ENCODE data around the gene LHX5. TPM values are rescaled to one million over a fixed set of nuclear protein-coding genes. Genes with fewer than 3 reads are reported as not detected.

Gene LHX5
- total RNA-seq, 4 donors from 2014 or later, result not detected

GRCh38 chr12:113477171-113477841, 5.6 kb upstream of the LHX5 start:
- TF ChIP-seq CTCF (IDR thresholded peaks at IDR 0.05), result no peak
- TF ChIP-seq POLR2A (IDR thresholded peaks at IDR 0.05), result no peak
- H3K36me3 ChIP-seq, result no peaks in the 10 kb centered on the region
- H3K4me1 ChIP-seq, result no peaks in the 10 kb centered on the region
- peaks cover 0 to 43% of the 10 kb centered on the region in 2 donors for H3K27me3 ChIP-seq
- DNase-seq, result no peak
- no peak overlapping the region for H3K4me3 ChIP-seq
- no peak overlapping the region for H3K27ac ChIP-seq
- peaks cover 0 to 7% (median 0%) of the 10 kb centered on the region in 4 donors for H3K9me3 ChIP-seq

DNA sequence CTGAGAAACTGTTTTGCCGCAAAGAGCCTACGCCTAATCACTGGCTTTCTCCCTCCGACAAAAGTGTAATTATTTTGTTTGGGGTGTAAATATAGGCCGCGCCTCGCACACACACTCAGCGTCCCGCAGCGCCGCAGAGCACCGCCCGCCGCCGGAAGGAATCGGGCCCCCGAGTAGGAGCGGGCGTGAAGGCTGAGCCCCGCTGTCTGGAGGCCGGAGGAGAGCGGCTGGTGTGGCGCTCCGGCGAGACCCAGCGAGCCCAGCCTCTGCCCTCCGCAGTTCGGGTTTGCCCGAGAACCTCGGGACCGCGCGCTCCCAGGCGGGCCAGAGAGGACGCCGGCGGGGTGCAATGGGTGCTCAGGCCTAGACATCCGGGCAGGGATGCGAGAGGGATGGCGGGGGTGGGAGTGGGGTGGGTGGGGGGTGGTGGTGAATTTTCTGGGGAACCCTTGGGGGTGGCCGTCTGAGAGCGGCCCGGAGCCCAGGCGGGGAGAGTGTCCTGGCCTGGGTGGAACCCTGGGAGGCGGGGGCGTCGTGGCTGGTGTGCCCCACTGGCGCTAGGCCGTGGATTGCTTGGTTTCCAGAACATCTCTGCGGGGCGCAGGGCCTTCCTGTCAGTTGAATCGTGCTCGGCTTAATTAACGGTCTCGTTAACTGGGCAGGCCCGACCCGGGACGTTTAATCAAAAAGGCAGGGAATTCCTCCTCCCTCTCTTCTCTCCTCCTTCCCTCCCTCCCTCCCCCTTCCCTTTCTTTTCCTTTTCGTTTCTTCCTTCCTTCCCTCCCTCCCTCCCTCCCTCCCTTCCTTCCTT, 4.7 kb upstream of the LHX5 start:
- H3K4me3 ChIP-seq, result no peak overlapping the region
- no peak for DNase-seq
- H3K4me1 ChIP-seq, result no peaks in the 10 kb centered on the region
- H3K27ac ChIP-seq, result no peak overlapping the region
- H3K36me3 ChIP-seq, result no peaks in the 10 kb centered on the region
- H3K9me3 ChIP-seq, result peaks cover 0 to 7% (median 0%) of the 10 kb centered on the region in 4 donors
- TF ChIP-seq POLR2A (IDR thresholded peaks at IDR 0.05) (no peak), CTCF (IDR thresholded peaks at IDR 0.05) (no peak)
- peaks cover 0 to 48% of the 10 kb centered on the region in 2 donors for H3K27me3 ChIP-seq

- H3K4me3 ChIP-seq, result no peak overlapping the region
- peaks cover 0 to 51% of the 10 kb centered on the region in 2 donors for H3K27me3 ChIP-seq
- TF ChIP-seq CTCF (IDR thresholded peaks at IDR 0.05), result no peak
- no peak for TF ChIP-seq POLR2A (IDR thresholded peaks at IDR 0.05)
- H3K9me3 ChIP-seq, result peaks cover 0 to 7% (median 0%) of the 10 kb centered on the region in 4 donors
- no peaks in the 10 kb centered on the region for H3K36me3 ChIP-seq
- DNase-seq, result no peak
- no peak overlapping the region for H3K27ac ChIP-seq
- H3K4me1 ChIP-seq, result no peaks in the 10 kb centered on the region
These were observed 3.9 kb upstream of the LHX5 start for GRCh38 chr12:113475451-113476175.

DNA sequence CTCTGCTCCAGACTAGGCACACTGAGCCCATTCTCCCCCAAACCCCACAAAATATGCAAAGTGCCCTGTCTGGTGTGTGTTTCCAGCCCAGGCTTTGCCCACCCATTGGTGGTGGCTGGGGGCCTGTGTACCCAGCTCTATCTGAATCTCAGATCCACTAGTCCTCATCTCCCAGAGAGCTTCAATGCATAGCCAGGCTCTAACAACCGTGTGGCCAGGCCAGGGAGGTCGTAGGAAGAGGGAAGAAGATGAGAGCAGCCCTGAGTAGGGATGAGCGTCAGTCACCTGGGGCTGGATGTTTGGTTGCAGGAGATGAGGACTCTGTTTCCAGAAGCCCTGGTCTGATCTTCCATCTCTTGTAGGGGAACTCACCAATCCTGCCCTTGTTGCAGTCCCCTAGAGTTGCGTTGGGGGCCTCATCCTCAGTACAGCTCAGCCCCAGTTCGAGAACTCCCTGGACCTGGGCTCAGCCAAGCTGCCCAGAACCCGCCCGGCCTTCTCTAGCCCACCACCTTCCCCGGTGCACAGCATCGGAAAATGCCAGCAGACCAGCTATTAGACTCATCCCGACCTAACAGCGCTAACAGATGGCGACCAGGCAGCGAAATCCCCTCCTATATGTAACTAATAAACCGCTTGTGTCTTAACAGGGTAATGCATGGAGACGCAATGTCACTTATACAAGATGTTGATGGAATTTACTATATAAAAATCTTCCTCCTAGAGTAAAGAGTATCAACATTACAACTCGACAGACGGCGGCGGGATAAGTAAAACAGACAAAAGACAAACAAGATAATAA, 3.2 kb upstream of the LHX5 start:
- Histone ChIP-seq H3K36me3 (no peaks in the 10 kb centered on the region), H3K4me3 (no peak overlapping the region), H3K9me3 (peaks cover 0 to 7% (median 0%) of the 10 kb centered on the region in 4 donors), H3K4me1 (no peaks in the 10 kb centered on the region), H3K27ac (no peak overlapping the region), H3K27me3 (peaks cover 0 to 50% of the 10 kb centered on the region in 2 donors)
- TF ChIP-seq POLR2A (IDR thresholded peaks at IDR 0.05) (no peak), CTCF (IDR thresholded peaks at IDR 0.05) (no peak)
- DNase-seq, result no peak

DNA sequence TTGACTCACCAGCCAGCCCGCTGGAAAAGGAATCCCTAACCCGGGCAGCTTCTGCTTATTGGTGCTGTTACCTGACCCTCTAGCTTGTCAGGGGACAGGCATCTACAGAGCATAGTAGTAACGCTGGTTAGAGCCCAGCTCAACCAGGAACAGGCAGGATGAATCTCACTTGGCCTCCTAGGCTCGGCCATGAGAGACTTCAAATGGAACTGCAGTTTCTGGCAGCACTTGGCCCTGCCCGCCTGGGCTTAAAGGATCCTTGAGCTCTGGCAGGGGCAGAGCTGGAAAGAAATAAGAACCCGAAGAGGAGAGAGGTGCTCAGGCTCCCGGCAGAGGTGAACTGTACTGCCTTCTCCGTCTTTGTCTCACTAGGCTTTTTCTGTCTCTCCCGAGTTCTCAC, 2.3 kb upstream of the LHX5 start:
- no peaks in the 10 kb centered on the region for H3K4me1 ChIP-seq
- H3K27ac ChIP-seq, result no peak overlapping the region
- H3K36me3 ChIP-seq, result no peaks in the 10 kb centered on the region
- H3K27me3 ChIP-seq, result peaks cover 0 to 55% of the 10 kb centered on the region in 2 donors
- TF ChIP-seq POLR2A (IDR thresholded peaks at IDR 0.05) (no peak), CTCF (IDR thresholded peaks at IDR 0.05) (no peak)
- no peak for DNase-seq
- H3K9me3 ChIP-seq, result no peaks in the 10 kb centered on the region
- H3K4me3 ChIP-seq, result no peak overlapping the region

Measured in Peyer's patch (tissue), 4 donors.